ENCODE measurements around the gene RNF224.

The RNF224 gene

DNA sequence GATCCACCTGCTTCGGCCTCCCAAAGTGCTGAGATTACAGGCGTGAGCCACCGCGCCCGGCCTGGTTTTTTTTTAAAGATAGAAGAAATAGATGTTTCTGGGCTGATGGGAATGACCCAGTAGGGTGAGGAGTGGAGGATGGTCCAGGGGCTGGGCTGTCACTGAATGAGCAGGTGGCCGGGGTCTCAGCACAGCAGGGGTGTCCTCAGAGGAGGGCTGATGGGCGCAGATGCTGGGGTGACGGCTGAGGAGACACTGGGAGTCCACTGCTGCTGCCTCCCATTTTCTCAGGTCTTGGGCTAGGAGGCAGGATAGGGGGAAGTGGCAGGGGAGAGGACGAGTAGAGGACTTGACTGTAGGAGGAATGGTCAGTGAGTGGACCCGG, 47.9 kb downstream of the RNF224 start:
- no peak for DNase-seq

DNA sequence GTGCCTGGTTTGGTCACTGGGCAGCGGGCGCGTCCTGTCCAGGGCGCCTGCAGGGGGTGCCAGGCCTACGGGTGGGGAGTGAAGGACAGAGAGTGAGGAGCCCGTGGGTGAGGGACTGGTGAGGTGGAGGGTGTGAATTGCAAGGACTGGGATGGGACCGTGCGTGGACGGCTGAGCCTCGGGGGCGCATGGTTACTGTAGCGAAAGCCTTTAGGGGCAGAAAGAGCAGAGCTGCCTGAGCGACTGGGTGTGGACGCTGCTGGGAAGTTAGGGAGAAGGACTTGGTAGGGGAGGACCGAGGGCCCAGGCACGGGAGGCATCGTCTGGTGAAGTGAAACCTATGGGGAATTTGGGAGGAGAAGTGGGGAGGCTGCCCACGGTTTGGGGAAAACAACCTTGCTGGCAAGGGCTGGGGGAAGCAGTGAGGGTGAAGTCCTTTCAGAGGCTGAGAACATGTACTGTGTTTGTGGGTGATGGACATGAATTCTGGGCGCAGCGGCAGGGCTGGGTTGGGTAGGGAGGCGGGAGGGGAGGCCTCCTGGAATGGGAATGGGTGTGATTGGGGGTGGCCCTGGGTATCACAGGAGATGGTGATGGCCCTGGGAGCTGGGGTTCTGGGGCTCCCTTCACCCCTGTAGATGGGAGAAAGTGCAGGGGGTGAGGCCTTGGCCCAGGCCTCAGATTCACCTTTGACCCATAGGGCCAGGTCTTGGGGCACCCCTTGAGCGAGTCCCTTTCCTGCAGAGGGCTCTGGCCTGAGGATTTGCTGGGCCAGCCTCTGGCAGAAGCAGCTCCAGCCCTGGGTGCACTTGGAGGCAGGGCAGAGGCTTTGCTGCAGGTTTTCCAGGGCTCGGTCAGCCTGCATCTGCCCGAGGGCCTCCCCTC, 48.5 kb downstream of the RNF224 start:
- DNase-seq, result no peak

DNA sequence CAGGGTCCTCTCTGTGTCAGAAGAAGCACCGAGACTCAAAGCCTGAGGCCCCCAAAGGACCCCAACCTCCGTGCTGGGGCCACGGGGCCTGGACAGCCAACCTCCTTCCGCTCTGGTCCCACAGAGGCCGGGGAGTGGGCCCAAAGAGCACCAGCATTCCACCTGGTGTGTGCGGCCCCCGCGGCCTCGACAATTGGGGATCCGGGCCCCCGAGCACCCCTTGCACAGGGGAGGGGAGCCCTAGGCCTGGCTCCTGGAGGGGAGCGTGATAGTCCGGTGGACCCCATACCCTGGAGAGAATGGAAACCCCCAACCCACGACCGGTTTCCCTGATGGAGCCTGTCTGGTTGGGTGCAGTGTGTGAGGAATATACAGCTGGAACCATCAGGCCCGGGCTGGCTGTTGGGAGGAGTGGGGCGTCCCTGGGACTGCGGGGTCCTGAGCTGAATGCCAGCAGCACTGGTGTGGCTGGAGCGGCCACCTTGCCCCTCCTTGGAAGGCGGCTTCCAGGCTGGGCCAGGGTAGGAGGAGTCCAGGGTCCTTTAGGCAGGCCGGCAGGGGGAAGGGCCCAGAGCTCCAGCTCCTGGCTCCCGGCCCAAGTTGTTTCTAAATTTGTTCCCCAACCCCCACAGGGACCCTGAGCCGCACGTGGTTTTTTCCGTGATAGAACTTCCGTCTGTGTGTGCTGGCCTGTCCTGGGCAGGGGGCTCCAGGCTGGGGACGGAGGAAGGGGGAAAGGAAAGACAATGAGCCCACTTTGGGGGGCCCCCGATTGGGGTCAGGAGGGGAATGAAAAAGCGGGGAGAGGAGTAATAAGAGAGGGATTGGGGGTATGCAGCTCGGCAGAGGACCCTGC, 49.4 kb downstream of the RNF224 start:
- DNase-seq, result no peak

DNA sequence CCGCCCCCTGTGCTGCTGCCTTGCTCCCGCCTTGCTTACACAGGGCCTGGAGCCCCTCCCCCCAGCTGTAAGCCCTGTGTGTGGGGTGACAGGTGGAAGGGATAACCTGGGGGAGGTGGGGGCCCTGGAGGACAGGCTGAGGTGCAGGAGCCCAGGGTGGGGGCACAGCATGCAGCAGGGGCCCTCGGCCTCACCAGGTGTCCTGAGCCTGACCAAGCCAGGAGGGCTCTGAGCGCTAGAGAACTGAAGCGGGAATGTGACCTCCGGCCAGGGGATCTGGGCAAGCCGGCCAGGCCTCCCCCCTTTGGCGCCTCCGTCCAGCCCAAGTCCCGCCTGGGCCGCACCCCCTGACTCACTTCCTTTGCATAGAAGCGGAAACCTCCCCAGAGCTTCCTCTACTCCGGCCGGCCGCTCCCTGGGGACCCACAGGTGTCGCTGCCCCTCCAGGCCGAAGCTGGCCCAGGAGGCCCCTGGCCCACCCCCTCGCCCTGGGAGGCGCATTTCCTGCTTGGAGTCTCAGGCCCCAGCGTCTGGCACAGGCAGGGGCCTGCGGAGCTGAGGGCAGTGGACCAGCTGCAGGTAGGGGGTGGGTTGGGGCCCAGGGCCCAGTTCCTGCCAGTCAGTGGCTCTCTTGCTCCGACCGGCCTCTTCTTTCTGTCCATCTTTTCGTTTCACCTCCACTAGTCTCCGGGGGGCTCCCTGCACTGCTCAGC, 50.2 kb downstream of the RNF224 start, which contains the start of gene TOR4A:
TOR4A (plus strand) TSS at position 398 of the 713 bp plus-strand sequence. CDS start 964 bp downstream, outside the sequence.
- DNase-seq, result peak; percentile 31

DNA sequence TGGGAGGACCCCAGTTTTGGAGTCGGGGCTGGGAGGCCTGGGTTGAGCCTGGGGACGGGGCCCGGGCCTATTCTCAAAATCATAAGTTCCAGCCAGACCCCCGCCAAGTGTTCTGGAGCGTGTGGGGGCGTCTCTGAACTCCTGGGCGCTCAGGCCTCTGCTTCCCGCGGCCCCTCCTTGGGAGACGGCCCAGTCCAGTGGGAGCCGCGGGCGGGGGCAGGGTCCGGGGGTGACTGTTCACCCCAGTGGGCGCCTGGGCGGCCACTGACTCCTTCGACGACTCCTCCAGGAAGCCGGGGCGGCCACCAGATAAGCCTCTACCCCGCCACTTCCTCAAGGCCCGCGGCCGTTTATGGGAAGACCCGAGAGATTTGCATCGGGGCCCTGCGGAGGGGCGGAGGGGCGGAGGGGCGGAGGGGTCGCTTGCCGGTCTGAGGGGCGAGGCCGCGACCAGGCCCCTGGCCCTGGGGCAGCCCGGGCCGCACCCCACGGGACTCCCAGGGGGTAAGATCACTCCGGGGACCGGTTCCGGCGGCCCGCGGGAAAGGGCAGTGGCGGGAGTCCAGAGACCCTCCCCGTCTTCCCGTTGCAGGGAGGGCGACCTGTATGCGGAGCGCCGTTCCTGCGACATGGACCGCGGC, 50.9 kb downstream of the RNF224 start:
- no peak for DNase-seq
